Activated B cell treated with CpG ODN at 0.5 μM for 24 hours (primary cell): Measurements from ENCODE around the gene LGR6. TPM values are rescaled to one million over a fixed set of nuclear protein-coding genes. Genes with fewer than 3 reads are reported as not detected.
"Not testable (repeated sequence)": the region's sequence is repeated elsewhere in the genome, so short reads cannot be mapped to it uniquely, and the experiment has no call there.

Source experiments
- ATAC-seq: fragments of 200-7000 bp; cut with Tn5 transposase; one replicate; pipeline ENCODE4 v1.10.0; 2021; ENCODE audit warnings: low read depth, mild to moderate bottlenecking, moderate library complexity
- CTCF ChIA-PET: fragments of 350-600 bp; sonication (Branson Sonifier 250); formaldehyde crosslinking; loops from one replicate; lab custom pipeline; 2021; ENCODE audit warnings: antibody characterized with exemption; lab: Charles Lee
- POLR2A ChIA-PET: fragments of 350-600 bp; sonication (Branson Sonifier 250); formaldehyde crosslinking; loops from one replicate; lab custom pipeline; 2021; ENCODE audit warnings: antibody characterized with exemption; lab: Charles Lee
- DNase-seq: peaks from one replicate; pipeline ENCODE4 v3.0.0; 2022
- H3K27ac Mint-ChIP-seq: one replicate; pipeline ENCODE4 v1.8.0; 2020; ENCODE audit warnings: mixed read lengths
- H3K27me3 Mint-ChIP-seq: one replicate; pipeline ENCODE4 v1.8.0; 2021; ENCODE audit warnings: mixed read lengths
- H3K36me3 Mint-ChIP-seq: one replicate; pipeline ENCODE4 v1.8.0; 2021; ENCODE audit warnings: low read depth, mixed read lengths
- H3K4me1 Mint-ChIP-seq: one replicate; pipeline ENCODE4 v1.8.0; 2021; ENCODE audit warnings: mixed read lengths
- H3K4me3 Mint-ChIP-seq: one replicate; pipeline ENCODE4 v1.8.0; 2020; ENCODE audit warnings: mild to moderate bottlenecking, mixed read lengths
- H3K9me3 Mint-ChIP-seq: one replicate; pipeline ENCODE4 v1.8.0; 2020; ENCODE audit warnings: mixed read lengths
- CTCF ChIP-seq: fragments of 200-600 bp; IDR thresholded peaks from one replicate; pipeline ENCODE4 v1.8.0; 2022; ENCODE audit warnings: antibody characterized with exemption, mild to moderate bottlenecking
- intact Hi-C: fragments of 100-400 bp; cut with micrococcal nuclease; formaldehyde crosslinking; loops from one replicate; pipeline ENCODE4 v1.15.1; 2024
- total RNA-seq: library from RNA; stranded (reverse); gene quantifications from 2 replicates; pipeline ENCODE4 v1.2.3, GENCODE V29; 2022

The LGR6 gene
- total RNA-seq, 1 donor from 2014 or later, result not detected

GRCh38 chr1:202179828-202180750, 13.5 kb upstream of the LGR6 start:
- TF ChIP-seq CTCF, result no peak
- Mint-ChIP-seq H3K36me3 (no peaks in the 10 kb centered on the region), H3K4me1 (peaks cover 4% of the 10 kb centered on the region), H3K9me3 (no peaks in the 10 kb centered on the region), H3K27ac (no peak overlapping the region), H3K4me3 (no peak overlapping the region), H3K27me3 (peaks cover 16% of the 10 kb centered on the region)
- ChIA-PET POLR2A (interaction anchor here (0.6 kb wide), 1 partner anchor 20 kb away, joined by 3 read pairs; the partner anchor contains the start of gene PTPN7), CTCF (interaction anchor here (1.2 to 1.5 kb wide), 2 partner anchors 10 to 13 kb away, joined by 4 to 6 read pairs; no protein-coding TSS in a partner anchor)
- no peak for DNase-seq
- intact Hi-C loops, result no loop called here
- ATAC-seq, result no peak

DNA sequence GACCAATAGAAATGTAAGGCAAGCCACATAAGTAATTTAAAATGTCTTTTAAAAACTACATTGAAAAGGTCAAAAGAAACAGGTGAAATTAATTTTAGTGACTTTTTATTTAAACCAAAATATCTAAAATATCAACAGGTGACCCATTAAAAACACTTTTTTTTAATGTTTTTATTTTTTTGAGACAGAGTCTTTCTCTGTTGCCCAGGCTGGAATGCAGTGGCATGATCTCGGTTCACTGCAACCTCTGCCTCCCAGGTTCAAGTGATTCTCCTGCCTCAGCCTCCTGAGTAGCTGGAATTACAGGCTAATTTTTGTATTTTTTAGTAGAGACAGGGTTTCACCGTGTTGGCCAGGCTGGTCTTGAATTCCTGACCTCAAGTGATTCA, 12.9 kb upstream of the LGR6 start:
- H3K4me3 Mint-ChIP-seq, DNase-seq, ATAC-seq, H3K4me1 Mint-ChIP-seq, H3K9me3 Mint-ChIP-seq, intact Hi-C loops, H3K27ac Mint-ChIP-seq, H3K36me3 Mint-ChIP-seq: not testable (repeated sequence)
- POLR2A ChIA-PET, result interaction anchor here (0.6 kb wide), 1 partner anchor 21 kb away, joined by 3 read pairs; the partner anchor contains the start of gene PTPN7
- H3K27me3 Mint-ChIP-seq, result peaks cover 21% of the 10 kb centered on the region
- CTCF ChIA-PET, result interaction anchor here (1.2 to 1.5 kb wide), 2 partner anchors 9 to 12 kb away, joined by 4 to 6 read pairs; no protein-coding TSS in a partner anchor

DNA sequence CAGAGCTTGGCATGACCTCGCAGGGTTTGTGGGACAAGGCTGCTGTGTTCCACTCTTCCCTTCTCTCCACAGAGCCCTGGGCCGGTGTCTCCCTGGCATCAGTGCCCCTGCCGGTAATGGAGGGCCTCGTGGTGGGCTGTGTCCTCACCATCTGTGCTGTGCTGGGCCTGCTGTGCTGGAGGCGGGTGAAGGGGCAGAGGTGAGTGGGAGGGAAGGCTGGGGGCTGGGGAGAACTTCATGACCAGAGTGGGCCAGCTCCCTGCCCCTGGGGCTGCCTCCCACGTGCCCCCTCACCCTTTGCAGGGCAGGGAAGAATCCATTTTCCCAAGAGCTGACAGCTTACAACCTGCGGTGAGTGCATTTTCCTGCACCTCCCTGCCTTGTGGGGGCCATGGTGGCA, 12.0 kb upstream of the LGR6 start:
- intact Hi-C loops, result no loop called here
- ATAC-seq, result no peak
- H3K4me1 Mint-ChIP-seq, result peaks cover 4% of the 10 kb centered on the region

GRCh38 chr1:202182040-202182877, 11.3 kb upstream of the LGR6 start:
- Mint-ChIP-seq H3K27ac (no peak overlapping the region), H3K27me3 (peaks cover 25% of the 10 kb centered on the region), H3K9me3 (no peaks in the 10 kb centered on the region), H3K4me1 (peaks cover 4% of the 10 kb centered on the region), H3K4me3 (no peak overlapping the region), H3K36me3 (no peaks in the 10 kb centered on the region)
- intact Hi-C loops, result no loop called here
- ChIA-PET CTCF (interaction anchor here (2.8 kb wide), 1 partner anchor 134 kb away, joined by 17 read pairs; no protein-coding TSS in a partner anchor), POLR2A (no interaction called here)
- DNase-seq (no peak), ATAC-seq (no peak)
- no peak for TF ChIP-seq CTCF

More for the DNA sequence above, 12.0 kb upstream of the LGR6 start:
- CTCF ChIA-PET, result interaction anchor here (1.2 kb wide), 1 partner anchor 11 kb away, joined by 6 read pairs; no protein-coding TSS in a partner anchor
- H3K4me3 Mint-ChIP-seq, result no peak overlapping the region
- peaks cover 21% of the 10 kb centered on the region for H3K27me3 Mint-ChIP-seq
- no peak overlapping the region for H3K27ac Mint-ChIP-seq
- H3K9me3 Mint-ChIP-seq, result no peaks in the 10 kb centered on the region
- TF ChIP-seq CTCF, result no peak
- no peaks in the 10 kb centered on the region for H3K36me3 Mint-ChIP-seq
- POLR2A ChIA-PET, result no interaction called here
- DNase-seq, result no peak

GRCh38 chr1:202184750-202185460, 8.7 kb upstream of the LGR6 start:
- Mint-ChIP-seq H3K4me1 (peaks cover 3% of the 10 kb centered on the region), H3K27ac (no peak overlapping the region), H3K36me3 (no peaks in the 10 kb centered on the region), H3K27me3 (peaks cover 32% of the 10 kb centered on the region), H3K9me3 (no peaks in the 10 kb centered on the region), H3K4me3 (no peak overlapping the region)
- intact Hi-C loops, result loop anchor here (2.0 kb wide), 1 partner anchor 20 kb away; no protein-coding TSS in a partner anchor
- peak; percentile 55 for DNase-seq
- no peak for TF ChIP-seq CTCF
- ChIA-PET POLR2A (interaction anchor here (1.5 kb wide), 1 partner anchor 25 kb away, joined by 3 read pairs; the partner anchor contains the start of gene PTPN7), CTCF (interaction anchor here (0.6 to 2.8 kb wide), 7 partner anchors 8 to 535 kb away, joined by 3 to 17 read pairs (median 5); partner anchors contain the start of gene PTPN7)
- peak; percentile 65 for ATAC-seq
